Trophoblast cell (in vitro differentiated cells and primary cell): ENCODE data around the gene FBXO8.

ENCODE experiments used
- DNase-seq, 2 donors: peaks; one replicate each; pipeline ENCODE4 v3.0.0-alpha.2; 2016
- H2AFZ ChIP-seq: 2 replicates; pipeline ENCODE4 v1.6.1; 2013; ENCODE audit warnings: low read length, moderate library complexity, mild to moderate bottlenecking; ENCODE audit not compliant: insufficient read depth, poor library complexity
- H2AK5ac ChIP-seq: 2 replicates; pipeline ENCODE4 v1.6.1; 2013; ENCODE audit warnings: mild to moderate bottlenecking, low read length
- H2BK120ac ChIP-seq: 2 replicates; pipeline ENCODE4 v1.6.1; 2013; ENCODE audit warnings: low read length, mild to moderate bottlenecking, moderate library complexity; ENCODE audit not compliant: insufficient read depth, poor library complexity
- H2BK12ac ChIP-seq: 2 replicates; pipeline ENCODE4 v1.6.1; 2013; ENCODE audit warnings: mild to moderate bottlenecking, low read length, moderate library complexity
- H2BK5ac ChIP-seq: 2 replicates; pipeline ENCODE4 v1.6.1; 2013; ENCODE audit warnings: low read length, low read depth, moderate library complexity, mild to moderate bottlenecking; ENCODE audit not compliant: poor library complexity
- H3K14ac ChIP-seq: 2 replicates; pipeline ENCODE4 v1.6.1; 2013; ENCODE audit warnings: mild to moderate bottlenecking, low read length
- H3K18ac ChIP-seq: 2 replicates; pipeline ENCODE4 v1.6.1; 2013; ENCODE audit warnings: mild to moderate bottlenecking, low read length
- H3K23ac ChIP-seq: 2 replicates; pipeline ENCODE4 v1.6.1; 2013; ENCODE audit warnings: low read length
- H3K27ac ChIP-seq: 2 replicates; pipeline ENCODE4 v1.5.1; 2013; ENCODE audit warnings: low read depth, mild to moderate bottlenecking, inconsistent platforms, low read length, moderate library complexity
- H3K27me3 ChIP-seq: 2 replicates; pipeline ENCODE4 v1.6.1; 2013; ENCODE audit warnings: inconsistent platforms, mild to moderate bottlenecking, low read length, moderate library complexity; ENCODE audit not compliant: insufficient read depth
- H3K36me3 ChIP-seq, 2 experiments: 1 replicate in 1 of 2; 2 replicates in 1 of 2; pipeline ENCODE4 v1.6.1; 2013; ENCODE audit warnings: low read length in 2 of 2, mild to moderate bottlenecking in 2 of 2, moderate library complexity in 1 of 2; ENCODE audit not compliant: insufficient read depth in 2 of 2, control insufficient read depth in 1 of 2
- H3K4ac ChIP-seq: 2 replicates; pipeline ENCODE4 v1.6.1; 2013; ENCODE audit warnings: low read depth, mild to moderate bottlenecking, low read length, moderate library complexity
- H3K4me1 ChIP-seq, 2 experiments: 1 replicate in 1 of 2; 2 replicates in 1 of 2; pipeline ENCODE4 v1.6.1; 2013; ENCODE audit warnings: low read length in 2 of 2, mild to moderate bottlenecking in 2 of 2, moderate library complexity in 1 of 2; ENCODE audit not compliant: insufficient read depth in 2 of 2, control insufficient read depth in 1 of 2
- H3K4me2 ChIP-seq: 2 replicates; pipeline ENCODE4 v1.6.1; 2013; ENCODE audit warnings: inconsistent platforms, mild to moderate bottlenecking, low read length, moderate library complexity
- H3K4me3 ChIP-seq: 2 replicates; pipeline ENCODE4 v1.5.1; 2013; ENCODE audit warnings: mild to moderate bottlenecking, low read depth, low read length, inconsistent platforms
- H3K79me1 ChIP-seq: one replicate; pipeline ENCODE4 v1.6.1; 2013; ENCODE audit warnings: low read length
- H3K79me2 ChIP-seq: 2 replicates; pipeline ENCODE4 v1.6.1; 2013; ENCODE audit warnings: low read length, mild to moderate bottlenecking; ENCODE audit not compliant: control insufficient read depth, insufficient read depth, poor library complexity
- H3K9ac ChIP-seq: 2 replicates; pipeline ENCODE4 v1.6.1; 2013; ENCODE audit warnings: mild to moderate bottlenecking, low read length
- H3K9me3 ChIP-seq: 2 replicates; pipeline ENCODE4 v1.6.1; 2013; ENCODE audit warnings: low read depth, mild to moderate bottlenecking, control low read depth, inconsistent platforms, low read length; ENCODE audit not compliant: insufficient read depth
- H4K12ac ChIP-seq: 2 replicates; pipeline ENCODE4 v1.6.1; 2013; ENCODE audit warnings: low read depth, mild to moderate bottlenecking, low read length, moderate library complexity
- H4K8ac ChIP-seq: 2 replicates; pipeline ENCODE4 v1.6.1; 2013; ENCODE audit warnings: low read depth, mild to moderate bottlenecking, low read length, moderate library complexity
- H4K91ac ChIP-seq: one replicate; pipeline ENCODE4 v1.6.1; 2013; ENCODE audit warnings: low read depth, mild to moderate bottlenecking, low read length, moderate library complexity
- WGBS: extraction: QIAGEN DNeasy Blood & Tissue Kit; methylation state at CpG from one replicate; pipeline ENCODE4 v1.1.7; 2013; ENCODE audit warnings: missing lambda C conversion rate; ENCODE audit not compliant: insufficient read length, insufficient coverage; ENCODE audit errors: extremely low coverage; 5-methylcytosine and 5-hydroxymethylcytosine counted together

The FBXO8 gene

DNA sequence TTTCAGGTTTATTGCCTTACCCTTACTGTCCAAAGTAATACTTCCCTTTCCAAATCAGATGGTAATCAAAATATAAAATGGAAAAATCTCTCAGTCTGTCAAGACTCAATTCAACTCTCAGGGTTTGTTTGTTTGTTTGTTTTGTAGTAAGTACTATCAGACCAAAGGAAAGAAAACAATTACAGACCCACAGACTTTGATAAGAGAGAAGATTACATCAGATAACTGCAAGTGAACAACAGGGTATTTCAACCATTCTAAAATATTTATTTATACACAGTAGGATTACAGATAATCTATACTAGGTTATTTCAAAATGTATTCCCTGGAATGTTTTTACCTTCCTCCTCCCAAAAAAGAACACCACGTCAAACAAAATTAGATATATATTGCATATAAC is 28.9 kb downstream of the FBXO8 start:
- no peaks in the 10 kb centered on the region for H3K9me3 ChIP-seq
- no peaks in the 10 kb centered on the region for H3K4me1 ChIP-seq
- H3K23ac ChIP-seq, result no peak overlapping the region
- H3K18ac ChIP-seq, result no peak overlapping the region
- no peak overlapping the region for H3K14ac ChIP-seq
- no peak overlapping the region for H2BK5ac ChIP-seq
- H3K9ac ChIP-seq, result no peak overlapping the region
- no CpG with 5 or more reads among the region's 1 CpG for WGBS
- H3K27me3 ChIP-seq, result no peaks in the 10 kb centered on the region
- no peak overlapping the region for H3K4me2 ChIP-seq
- no peak overlapping the region for H3K4ac ChIP-seq
- no peak overlapping the region for H3K27ac ChIP-seq
- no peak overlapping the region for H3K4me3 ChIP-seq
- no peak overlapping the region for H2BK12ac ChIP-seq
- H2AK5ac ChIP-seq, result no peak overlapping the region
- no peak overlapping the region for H2BK120ac ChIP-seq
- H2AFZ ChIP-seq, result no peak overlapping the region
- DNase-seq, result no peak
- H4K91ac ChIP-seq, result no peak overlapping the region
- H3K36me3 ChIP-seq, result peaks cover 0 to 2% of the 10 kb centered on the region in 2 experiments
- H3K79me1 ChIP-seq, result no peaks in the 10 kb centered on the region
- H4K8ac ChIP-seq, result no peak overlapping the region
- no peak overlapping the region for H4K12ac ChIP-seq
- H3K79me2 ChIP-seq, result no peaks in the 10 kb centered on the region

DNA sequence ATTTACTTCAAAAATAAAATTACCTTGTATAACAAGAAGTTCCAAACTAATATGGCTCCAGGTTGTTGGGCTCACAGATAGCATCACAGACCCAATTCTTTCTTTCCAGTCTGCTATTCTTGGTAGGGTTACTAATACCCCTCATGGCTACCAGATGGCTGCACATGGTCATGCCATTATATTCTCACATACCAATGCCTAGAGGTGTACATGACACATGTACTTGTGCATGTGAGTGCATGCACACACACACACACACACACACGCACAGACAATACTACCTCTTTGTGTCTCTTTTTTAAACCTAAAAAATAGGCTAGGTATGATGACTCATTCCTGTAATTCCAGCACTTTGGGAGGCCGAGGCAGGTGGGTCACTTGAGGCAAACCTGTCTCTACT is 31.1 kb downstream of the FBXO8 start:
- Histone ChIP-seq H4K91ac (no peak overlapping the region), H3K79me1 (no peaks in the 10 kb centered on the region), H2AK5ac (no peak overlapping the region), H3K14ac (no peak overlapping the region), H4K8ac (no peak overlapping the region), H3K4me2 (no peak overlapping the region), H4K12ac (no peak overlapping the region), H2AFZ (no peak overlapping the region), H2BK12ac (no peak overlapping the region), H3K36me3 (no peaks in the 10 kb centered on the region), H2BK120ac (no peak overlapping the region), H3K4me3 (no peak overlapping the region), H3K4me1 (no peaks in the 10 kb centered on the region), H3K79me2 (no peaks in the 10 kb centered on the region), H3K23ac (no peak overlapping the region), H3K9ac (no peak overlapping the region), H3K27ac (no peak overlapping the region), H3K27me3 (no peaks in the 10 kb centered on the region), H3K4ac (no peak overlapping the region), H2BK5ac (no peak overlapping the region), H3K9me3 (no peaks in the 10 kb centered on the region), H3K18ac (no peak overlapping the region)
- no CpG with 5 or more reads among the region's 2 CpGs for WGBS
- peak in 1 of 2 donors; percentile 1 for DNase-seq

DNA sequence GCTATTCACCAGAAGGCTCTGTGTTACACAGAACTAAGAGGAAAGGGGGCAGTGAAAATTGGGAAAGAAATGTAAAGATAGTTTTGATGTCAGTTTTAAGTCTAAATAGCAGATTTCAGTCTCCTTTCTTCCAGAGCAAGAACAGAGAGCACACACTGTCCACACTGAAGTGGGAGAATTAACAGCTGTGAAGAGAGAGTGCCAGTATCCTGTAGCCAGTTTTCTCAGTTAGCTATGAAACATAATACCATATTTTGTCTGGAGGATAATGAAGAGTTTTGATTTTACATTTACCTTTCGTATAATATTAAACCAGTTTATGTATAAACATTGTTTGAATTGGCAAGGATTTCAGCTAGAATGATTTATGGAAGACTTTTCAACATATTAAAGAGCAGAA is 35.1 kb downstream of the FBXO8 start:
- no peak overlapping the region for H2BK120ac ChIP-seq
- H3K79me2 ChIP-seq, result no peaks in the 10 kb centered on the region
- H3K9me3 ChIP-seq, result no peaks in the 10 kb centered on the region
- H3K4me2 ChIP-seq, result no peak overlapping the region
- H3K79me1 ChIP-seq, result no peaks in the 10 kb centered on the region
- WGBS, result no CpG with 5 or more reads among the region's 1 CpG
- H4K12ac ChIP-seq, result no peak overlapping the region
- H4K8ac ChIP-seq, result no peak overlapping the region
- H3K27me3 ChIP-seq, result no peaks in the 10 kb centered on the region
- no peak overlapping the region for H3K4ac ChIP-seq
- H4K91ac ChIP-seq, result no peak overlapping the region
- DNase-seq, result no peak
- H3K23ac ChIP-seq, result no peak overlapping the region
- no peak overlapping the region for H3K9ac ChIP-seq
- H3K27ac ChIP-seq, result no peak overlapping the region
- H3K36me3 ChIP-seq, result no peaks in the 10 kb centered on the region
- H3K4me1 ChIP-seq, result no peaks in the 10 kb centered on the region
- no peak overlapping the region for H2BK5ac ChIP-seq
- H3K18ac ChIP-seq, result no peak overlapping the region
- no peak overlapping the region for H2AFZ ChIP-seq
- H3K4me3 ChIP-seq, result no peak overlapping the region
- H3K14ac ChIP-seq, result no peak overlapping the region
- no peak overlapping the region for H2AK5ac ChIP-seq
- no peak overlapping the region for H2BK12ac ChIP-seq

DNA sequence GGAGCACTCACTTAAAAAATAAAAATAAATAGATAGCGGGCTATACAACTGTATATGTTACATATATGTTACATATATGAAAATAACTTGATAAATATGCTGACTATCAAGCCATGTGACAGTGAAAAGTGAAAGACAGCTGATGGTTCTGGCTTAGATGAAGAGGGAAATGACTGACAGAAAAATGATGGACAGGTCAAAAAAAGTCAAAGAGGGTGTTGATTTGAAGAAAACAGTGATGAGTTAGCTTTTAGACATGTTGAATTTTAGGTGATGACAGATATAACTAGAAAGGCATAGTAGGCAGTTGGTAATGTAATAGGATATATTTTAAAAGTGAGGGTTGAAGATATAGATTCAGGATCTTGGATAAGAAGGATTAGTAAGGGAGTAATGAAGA is 37.8 kb downstream of the FBXO8 start:
- DNase-seq, result no peak
- Histone ChIP-seq H2BK120ac (no peak overlapping the region), H2AFZ (no peak overlapping the region), H3K14ac (no peak overlapping the region), H3K9ac (no peak overlapping the region), H3K23ac (no peak overlapping the region), H3K4ac (no peak overlapping the region), H4K91ac (no peak overlapping the region), H3K4me1 (no peaks in the 10 kb centered on the region), H3K4me2 (no peak overlapping the region), H4K8ac (no peak overlapping the region), H3K18ac (no peak overlapping the region), H4K12ac (no peak overlapping the region), H2BK12ac (no peak overlapping the region), H2BK5ac (no peak overlapping the region), H3K4me3 (no peak overlapping the region), H3K9me3 (no peaks in the 10 kb centered on the region), H3K27ac (no peak overlapping the region), H3K36me3 (no peaks in the 10 kb centered on the region), H3K79me2 (no peaks in the 10 kb centered on the region), H3K27me3 (no peaks in the 10 kb centered on the region), H2AK5ac (no peak overlapping the region), H3K79me1 (no peaks in the 10 kb centered on the region)
- WGBS, result no CpG with 5 or more reads among the region's 1 CpG
